Liver (tissue), 9 donors: ENCODE measurements around the gene PLEKHA7. TPM values are rescaled to one million over a fixed set of nuclear protein-coding genes. Genes with fewer than 3 reads are reported as not detected.
"Not testable (repeated sequence)": the region's sequence is repeated elsewhere in the genome, so short reads cannot be mapped to it uniquely, and the experiment has no call there.

Source experiments
- DNase-seq: peaks from one replicate; pipeline ENCODE4 v3.0.0-alpha.2; 2017; ENCODE audit warnings: low spot score
- H3K27ac ChIP-seq, 2 donors: one replicate each; pipeline ENCODE4 v1.7.0; 2013; ENCODE audit warnings: inconsistent platforms in 2 of 2, low read length in 2 of 2, control low read depth in 1 of 2, low read depth in 1 of 2, mild to moderate bottlenecking in 1 of 2
- H3K27me3 ChIP-seq, 4 donors: one replicate each; pipeline versions ENCODE4 v1.6.1 to v1.7.0; 2013; ENCODE audit warnings: low read length in 3 of 4, inconsistent platforms in 1 of 4, mild to moderate bottlenecking in 1 of 4, moderate library complexity in 1 of 4; ENCODE audit not compliant: control insufficient read depth in 4 of 4, insufficient read depth in 4 of 4
- H3K36me3 ChIP-seq, 4 donors: one replicate each; pipeline versions ENCODE4 v1.6.1 to v1.7.0; 2013; ENCODE audit warnings: low read length in 3 of 4, mild to moderate bottlenecking in 3 of 4, low read depth in 1 of 4, moderate library complexity in 1 of 4; ENCODE audit not compliant: control insufficient read depth in 4 of 4, insufficient read depth in 3 of 4
- H3K4me1 ChIP-seq, 4 donors: one replicate each; pipeline versions ENCODE4 v1.6.1 to v1.7.0; 2013; ENCODE audit warnings: low read length in 3 of 4, mild to moderate bottlenecking in 3 of 4, moderate library complexity in 1 of 4; ENCODE audit not compliant: control insufficient read depth in 4 of 4, insufficient read depth in 4 of 4
- H3K4me3 ChIP-seq, 3 donors: one replicate each; pipeline versions ENCODE4 v1.6.1 to v1.7.0; 2013; ENCODE audit warnings: low read length in 3 of 3, control low read depth in 1 of 3, low read depth in 1 of 3, mild to moderate bottlenecking in 1 of 3
- H3K9ac ChIP-seq, 2 donors: one replicate each; pipeline ENCODE4 v1.7.0; 2013; ENCODE audit warnings: low read length in 2 of 2, mild to moderate bottlenecking in 2 of 2, moderate library complexity in 2 of 2, control low read depth in 1 of 2, low read depth in 1 of 2
- H3K9me3 ChIP-seq, 4 donors: one replicate each; pipeline versions ENCODE4 v1.6.1 to v1.7.0; 2013; ENCODE audit warnings: low read length in 3 of 4; ENCODE audit not compliant: control insufficient read depth in 4 of 4
- CTCF ChIP-seq: fragments of 150-350 bp; IDR thresholded peaks from 2 replicates; pipeline ENCODE4 v1.5.1; 2017; ENCODE audit warnings: improper control_type of control experiment, low read depth, low read length; ENCODE audit not compliant: missing input control
- EGR1 ChIP-seq, 2 donors: IDR thresholded peaks; 2 replicates each; pipeline ENCODE4 v1.6.1; 2016 to 2018; ENCODE audit warnings: antibody characterized with exemption in 2 of 2, low read depth in 2 of 2
- FOXA1 ChIP-seq: IDR thresholded peaks from 2 replicates; pipeline ENCODE4 v1.6.1; 2016; ENCODE audit warnings: antibody characterized with exemption
- FOXA2 ChIP-seq: IDR thresholded peaks from 2 replicates; pipeline ENCODE4 v1.6.1; 2016; ENCODE audit warnings: antibody characterized with exemption
- GABPA ChIP-seq, 2 donors: IDR thresholded peaks in 1 of 2; conservative IDR thresholded peaks in 1 of 2; 2 replicates each; pipeline ENCODE4 v1.6.1; 2016; ENCODE audit warnings: antibody characterized with exemption in 2 of 2, mild to moderate bottlenecking in 1 of 2, moderate library complexity in 1 of 2
- HNF4A ChIP-seq, 2 donors: conservative IDR thresholded peaks; 2 replicates each; pipeline ENCODE4 v1.6.1; 2016; ENCODE audit warnings: antibody characterized with exemption in 2 of 2, mild to moderate bottlenecking in 2 of 2
- HNF4G ChIP-seq: IDR thresholded peaks from 2 replicates; pipeline ENCODE4 v1.6.1; 2016; ENCODE audit warnings: antibody characterized with exemption
- JUND ChIP-seq, 2 donors: IDR thresholded peaks; 2 replicates each; pipeline ENCODE4 v1.6.1; 2016; ENCODE audit warnings: antibody characterized with exemption in 2 of 2
- NR2F2 ChIP-seq: IDR thresholded peaks from 2 replicates; pipeline ENCODE4 v1.6.1; 2016; ENCODE audit warnings: antibody characterized with exemption
- RAD21 ChIP-seq, 2 donors: IDR thresholded peaks; 2 replicates each; pipeline ENCODE4 v1.6.1; 2016; ENCODE audit warnings: antibody characterized with exemption in 2 of 2, mild to moderate bottlenecking in 2 of 2
- RXRA ChIP-seq, 2 donors: IDR thresholded peaks; 2 replicates each; pipeline ENCODE4 v1.6.1; 2017 to 2018; ENCODE audit warnings: antibody characterized with exemption in 2 of 2, mild to moderate bottlenecking in 1 of 2
- SP1 ChIP-seq: IDR thresholded peaks from 2 replicates; pipeline ENCODE4 v1.6.1; 2018; ENCODE audit warnings: antibody characterized with exemption, mild to moderate bottlenecking
- TAF1 ChIP-seq: conservative IDR thresholded peaks from 2 replicates; pipeline ENCODE4 v1.6.1; 2016; ENCODE audit warnings: antibody characterized with exemption, mild to moderate bottlenecking
- YY1 ChIP-seq: IDR thresholded peaks from 2 replicates; pipeline ENCODE4 v1.6.1; 2016; ENCODE audit warnings: antibody characterized with exemption, mild to moderate bottlenecking
- ZBTB33 ChIP-seq: IDR thresholded peaks from 2 replicates; pipeline ENCODE4 v1.6.1; 2016; ENCODE audit warnings: antibody characterized with exemption
- WGBS: extraction: QIAGEN DNeasy Blood & Tissue Kit; methylation state at CpG from one replicate; pipeline ENCODE4 v1.1.7; 2013; 5-methylcytosine and 5-hydroxymethylcytosine counted together
- polyA plus RNA-seq, 2 donors: library from polyadenylated mRNA; stranded (reverse) in 1 of 2; unstranded in 1 of 2; fragments of 200-250 nt in 1 of 2; fragments of >200 nt in 1 of 2; fragmentation: Nextera tagmentation in 1 of 2; extraction: Ambion mirVana in 1 of 2; gene quantifications; one replicate each; pipeline versions ENCODE4 v1.2.1 to v1.2.3, GENCODE V29; 2013 to 2015
- total RNA-seq, 2 donors: library from RNA; depleted of rRNA; stranded (reverse); fragments of >200 nt; gene quantifications; one replicate each; pipeline ENCODE4 v1.2.3, GENCODE V29; 2014
- TF ChIP-seq, protein P1 (sequence below): IDR thresholded peaks from 2 replicates; pipeline ENCODE4 v1.6.1; 2016; ENCODE audit warnings: antibody characterized with exemption
- TF ChIP-seq, protein P2 (sequence below): IDR thresholded peaks from 2 replicates; pipeline ENCODE4 v1.6.1; 2016; ENCODE audit warnings: antibody characterized with exemption, mild to moderate bottlenecking
- TF ChIP-seq, protein P3 (sequence below): IDR thresholded peaks from 2 replicates; pipeline ENCODE4 v1.6.1; 2016; ENCODE audit warnings: antibody characterized with exemption
- donor health status: healthy.
- donor health status: healthy.
- donor health status: healthy.
- donor health status: healthy.
- donor health status: healthy.

Gene PLEKHA7
- total and polyA plus RNA-seq, 4 donors, result 6.1 to 28.8 (median 8.5) TPM

- H3K4me3 ChIP-seq, result no peak overlapping the region
- H3K4me1 ChIP-seq, result peaks cover 8 to 31% (median 23%) of the 10 kb centered on the region in 4 donors
- peaks cover 0 to 3% (median 0%) of the 10 kb centered on the region in 4 donors for H3K36me3 ChIP-seq
- 90% methylated on average over 3 of the region's 3 CpGs for WGBS
- H3K9ac ChIP-seq, result no peak overlapping the region
- no peaks in the 10 kb centered on the region for H3K9me3 ChIP-seq
- H3K27me3 ChIP-seq, result no peaks in the 10 kb centered on the region
- no peak for TF ChIP-seq RXRA (IDR thresholded peaks at IDR 0.05)
- TF ChIP-seq FOXA2, result no peak
- TF ChIP-seq HNF4A (conservative IDR thresholded peaks at IDR 0.05), result no peak
- TF ChIP-seq, protein P1, sequence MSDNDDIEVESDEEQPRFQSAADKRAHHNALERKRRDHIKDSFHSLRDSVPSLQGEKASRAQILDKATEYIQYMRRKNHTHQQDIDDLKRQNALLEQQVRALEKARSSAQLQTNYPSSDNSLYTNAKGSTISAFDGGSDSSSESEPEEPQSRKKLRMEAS, result no peak
- no peak for TF ChIP-seq HNF4G
- TF ChIP-seq EGR1 (IDR thresholded peaks at IDR 0.05; ENCODE audit: low read depth in 2 of 2), result no peak
- no peak for TF ChIP-seq JUND (IDR thresholded peaks at IDR 0.05)
- TF ChIP-seq GABPA (IDR thresholded peaks at IDR 0.05 in 1 of 2, conservative IDR thresholded peaks at IDR 0.05 in 1 of 2), result no peak
- no peak for TF ChIP-seq SP1
- no peak for TF ChIP-seq YY1
- TF ChIP-seq TAF1, result no peak
- TF ChIP-seq CTCF, result no peak
- TF ChIP-seq, protein P2, sequence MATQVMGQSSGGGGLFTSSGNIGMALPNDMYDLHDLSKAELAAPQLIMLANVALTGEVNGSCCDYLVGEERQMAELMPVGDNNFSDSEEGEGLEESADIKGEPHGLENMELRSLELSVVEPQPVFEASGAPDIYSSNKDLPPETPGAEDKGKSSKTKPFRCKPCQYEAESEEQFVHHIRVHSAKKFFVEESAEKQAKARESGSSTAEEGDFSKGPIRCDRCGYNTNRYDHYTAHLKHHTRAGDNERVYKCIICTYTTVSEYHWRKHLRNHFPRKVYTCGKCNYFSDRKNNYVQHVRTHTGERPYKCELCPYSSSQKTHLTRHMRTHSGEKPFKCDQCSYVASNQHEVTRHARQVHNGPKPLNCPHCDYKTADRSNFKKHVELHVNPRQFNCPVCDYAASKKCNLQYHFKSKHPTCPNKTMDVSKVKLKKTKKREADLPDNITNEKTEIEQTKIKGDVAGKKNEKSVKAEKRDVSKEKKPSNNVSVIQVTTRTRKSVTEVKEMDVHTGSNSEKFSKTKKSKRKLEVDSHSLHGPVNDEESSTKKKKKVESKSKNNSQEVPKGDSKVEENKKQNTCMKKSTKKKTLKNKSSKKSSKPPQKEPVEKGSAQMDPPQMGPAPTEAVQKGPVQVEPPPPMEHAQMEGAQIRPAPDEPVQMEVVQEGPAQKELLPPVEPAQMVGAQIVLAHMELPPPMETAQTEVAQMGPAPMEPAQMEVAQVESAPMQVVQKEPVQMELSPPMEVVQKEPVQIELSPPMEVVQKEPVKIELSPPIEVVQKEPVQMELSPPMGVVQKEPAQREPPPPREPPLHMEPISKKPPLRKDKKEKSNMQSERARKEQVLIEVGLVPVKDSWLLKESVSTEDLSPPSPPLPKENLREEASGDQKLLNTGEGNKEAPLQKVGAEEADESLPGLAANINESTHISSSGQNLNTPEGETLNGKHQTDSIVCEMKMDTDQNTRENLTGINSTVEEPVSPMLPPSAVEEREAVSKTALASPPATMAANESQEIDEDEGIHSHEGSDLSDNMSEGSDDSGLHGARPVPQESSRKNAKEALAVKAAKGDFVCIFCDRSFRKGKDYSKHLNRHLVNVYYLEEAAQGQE, result no peak
- TF ChIP-seq, protein P3, sequence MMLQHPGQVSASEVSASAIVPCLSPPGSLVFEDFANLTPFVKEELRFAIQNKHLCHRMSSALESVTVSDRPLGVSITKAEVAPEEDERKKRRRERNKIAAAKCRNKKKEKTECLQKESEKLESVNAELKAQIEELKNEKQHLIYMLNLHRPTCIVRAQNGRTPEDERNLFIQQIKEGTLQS, result no peak
- no peak for TF ChIP-seq ZBTB33
- no peak for DNase-seq
- H3K27ac ChIP-seq, result no peak overlapping the region
Observed at GRCh38 chr11:17001806-17002205, 12.4 kb downstream of the PLEKHA7 start.

DNA sequence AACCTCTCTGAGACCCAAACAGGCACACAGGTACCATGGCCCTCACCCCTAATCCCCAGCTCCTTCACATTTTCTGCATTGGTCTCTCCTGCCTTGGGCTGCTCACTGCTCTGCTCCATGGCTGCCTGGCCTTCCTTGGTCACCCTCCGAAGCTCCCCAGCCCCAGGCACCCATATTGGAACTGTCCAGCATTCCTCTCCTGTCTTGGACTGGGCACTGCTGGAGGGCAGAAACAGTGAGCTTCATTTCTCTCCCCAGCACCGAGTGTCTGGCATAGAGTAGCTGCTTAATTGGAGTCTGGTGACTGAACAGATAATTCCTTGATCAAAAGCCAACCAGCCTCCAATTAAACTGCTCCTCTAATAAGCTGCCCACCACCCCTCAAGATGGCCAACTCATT is 13.2 kb downstream of the PLEKHA7 start:
- no peak for DNase-seq
- Histone ChIP-seq H3K4me3 (no peak overlapping the region), H3K36me3 (peaks cover 0 to 3% (median 0%) of the 10 kb centered on the region in 4 donors), H3K27ac (no peak overlapping the region), H3K27me3 (no peaks in the 10 kb centered on the region), H3K9ac (no peak overlapping the region), H3K4me1 (peaks cover 12 to 37% (median 29%) of the 10 kb centered on the region in 4 donors), H3K9me3 (no peaks in the 10 kb centered on the region)
- 88% methylated on average over 2 of the region's 2 CpGs for whole genome bisulfite sequencing
- no peak for TF ChIP-seq NR2F2
- TF ChIP-seq CTCF, result no peak
- no peak for TF ChIP-seq FOXA1
- TF ChIP-seq HNF4A (conservative IDR thresholded peaks at IDR 0.05), result no peak
- no peak for TF ChIP-seq HNF4G
- no peak for TF ChIP-seq RAD21 (IDR thresholded peaks at IDR 0.05)
- TF ChIP-seq SP1, result no peak

GRCh38 chr11:17000253-17000652 is 14.0 kb downstream of the PLEKHA7 start:
- not testable (repeated sequence) for H3K9ac ChIP-seq, H3K9me3 ChIP-seq, H3K27me3 ChIP-seq, DNase-seq, H3K27ac ChIP-seq, H3K36me3 ChIP-seq, H3K4me3 ChIP-seq
- 88% methylated on average over 1 of the region's 1 CpG for WGBS
- peaks cover 16 to 42% (median 35%) of the 10 kb centered on the region in 4 donors for H3K4me1 ChIP-seq
